LNCaP clone FGC (cell line): Measurements from ENCODE around the gene NELL1.

Experiments
- DNase-seq: peaks from one replicate; pipeline ENCODE4 v3.0.0-alpha.2; 2011; ENCODE audit warnings: low read depth
- H3K4me3 ChIP-seq: 2 replicates; pipeline ENCODE4 v1.5.1; 2011; ENCODE audit warnings: mild to moderate bottlenecking, low read depth, low read length, control low read depth
- TF ChIP-seq, protein P1 (sequence below): IDR thresholded peaks from 2 replicates; pipeline ENCODE4 v1.5.1; 2012; ENCODE audit warnings: mild to moderate bottlenecking; ENCODE audit not compliant: control insufficient read depth, insufficient read depth; ENCODE audit errors: extremely low read depth

NELL1 gene

DNA sequence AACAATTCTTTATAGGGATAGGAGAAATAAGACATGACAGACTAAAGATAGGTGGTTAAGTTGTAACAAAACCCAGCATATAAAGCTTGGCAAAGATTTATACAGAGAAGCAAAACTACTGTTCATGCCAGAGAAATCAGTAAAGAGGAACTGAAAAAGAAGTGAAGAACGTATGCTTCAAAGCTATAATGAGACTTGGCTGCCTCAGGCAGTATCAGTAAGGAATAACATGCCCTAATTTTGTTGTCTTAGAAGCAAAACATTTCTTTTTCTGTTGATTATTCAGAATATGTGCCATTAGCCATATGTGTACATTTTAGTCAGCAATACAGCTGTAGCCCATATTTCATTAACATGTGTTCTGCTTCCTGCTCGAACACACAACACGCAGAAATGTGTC lies 403.2 kb downstream of the NELL1 start:
- TF ChIP-seq, protein P1, sequence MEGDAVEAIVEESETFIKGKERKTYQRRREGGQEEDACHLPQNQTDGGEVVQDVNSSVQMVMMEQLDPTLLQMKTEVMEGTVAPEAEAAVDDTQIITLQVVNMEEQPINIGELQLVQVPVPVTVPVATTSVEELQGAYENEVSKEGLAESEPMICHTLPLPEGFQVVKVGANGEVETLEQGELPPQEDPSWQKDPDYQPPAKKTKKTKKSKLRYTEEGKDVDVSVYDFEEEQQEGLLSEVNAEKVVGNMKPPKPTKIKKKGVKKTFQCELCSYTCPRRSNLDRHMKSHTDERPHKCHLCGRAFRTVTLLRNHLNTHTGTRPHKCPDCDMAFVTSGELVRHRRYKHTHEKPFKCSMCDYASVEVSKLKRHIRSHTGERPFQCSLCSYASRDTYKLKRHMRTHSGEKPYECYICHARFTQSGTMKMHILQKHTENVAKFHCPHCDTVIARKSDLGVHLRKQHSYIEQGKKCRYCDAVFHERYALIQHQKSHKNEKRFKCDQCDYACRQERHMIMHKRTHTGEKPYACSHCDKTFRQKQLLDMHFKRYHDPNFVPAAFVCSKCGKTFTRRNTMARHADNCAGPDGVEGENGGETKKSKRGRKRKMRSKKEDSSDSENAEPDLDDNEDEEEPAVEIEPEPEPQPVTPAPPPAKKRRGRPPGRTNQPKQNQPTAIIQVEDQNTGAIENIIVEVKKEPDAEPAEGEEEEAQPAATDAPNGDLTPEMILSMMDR = no peak
- H3K4me3 ChIP-seq = no peak overlapping the region
- DNase-seq = no peak

GRCh38 chr11:21082853-21083252 lies 413.5 kb downstream of the NELL1 start:
- no peak overlapping the region for H3K4me3 ChIP-seq
- TF ChIP-seq, protein P1 = no peak
- no peak for DNase-seq

DNA sequence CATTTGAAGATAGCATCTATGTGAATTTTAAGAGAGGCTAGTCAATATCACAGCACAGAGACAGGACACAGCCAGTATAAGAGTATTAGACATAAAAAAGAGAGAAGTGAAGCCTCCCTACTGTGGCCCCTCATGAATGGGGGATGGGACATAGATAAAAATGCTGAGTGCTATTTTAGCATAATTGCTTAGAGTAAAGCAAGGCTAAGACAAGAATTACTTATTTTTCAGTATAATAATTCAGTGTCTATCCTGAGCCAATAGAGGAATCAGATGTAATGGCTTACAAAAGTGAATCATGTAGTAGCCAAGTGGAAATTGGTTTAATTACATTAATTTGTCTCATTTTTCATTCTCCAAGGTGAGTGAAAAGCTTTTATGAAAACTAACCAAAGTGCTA lies 419.5 kb downstream of the NELL1 start:
- H3K4me3 ChIP-seq = no peak overlapping the region
- TF ChIP-seq, protein P1 = no peak
- no peak for DNase-seq

DNA sequence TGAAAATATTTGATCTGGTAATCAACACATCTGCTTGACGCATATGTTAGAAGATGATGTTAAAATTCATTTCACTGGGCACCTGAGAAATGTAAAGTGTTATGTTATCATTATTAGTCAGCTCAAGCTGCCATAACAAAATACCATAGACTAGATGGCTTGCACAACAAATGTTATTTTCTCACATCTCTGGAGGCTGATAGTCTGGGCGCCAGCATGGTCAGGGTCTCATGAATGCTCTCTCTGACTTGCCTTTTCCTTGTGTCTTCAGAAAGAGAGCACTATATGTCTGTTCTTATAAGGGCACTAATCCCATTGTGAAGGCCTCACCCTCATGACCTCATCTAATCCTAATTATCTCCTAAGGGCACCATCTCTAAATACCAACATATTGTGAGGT lies 435.3 kb downstream of the NELL1 start:
- TF ChIP-seq, protein P1 = no peak
- no peak for DNase-seq
- no peak overlapping the region for H3K4me3 ChIP-seq

DNA sequence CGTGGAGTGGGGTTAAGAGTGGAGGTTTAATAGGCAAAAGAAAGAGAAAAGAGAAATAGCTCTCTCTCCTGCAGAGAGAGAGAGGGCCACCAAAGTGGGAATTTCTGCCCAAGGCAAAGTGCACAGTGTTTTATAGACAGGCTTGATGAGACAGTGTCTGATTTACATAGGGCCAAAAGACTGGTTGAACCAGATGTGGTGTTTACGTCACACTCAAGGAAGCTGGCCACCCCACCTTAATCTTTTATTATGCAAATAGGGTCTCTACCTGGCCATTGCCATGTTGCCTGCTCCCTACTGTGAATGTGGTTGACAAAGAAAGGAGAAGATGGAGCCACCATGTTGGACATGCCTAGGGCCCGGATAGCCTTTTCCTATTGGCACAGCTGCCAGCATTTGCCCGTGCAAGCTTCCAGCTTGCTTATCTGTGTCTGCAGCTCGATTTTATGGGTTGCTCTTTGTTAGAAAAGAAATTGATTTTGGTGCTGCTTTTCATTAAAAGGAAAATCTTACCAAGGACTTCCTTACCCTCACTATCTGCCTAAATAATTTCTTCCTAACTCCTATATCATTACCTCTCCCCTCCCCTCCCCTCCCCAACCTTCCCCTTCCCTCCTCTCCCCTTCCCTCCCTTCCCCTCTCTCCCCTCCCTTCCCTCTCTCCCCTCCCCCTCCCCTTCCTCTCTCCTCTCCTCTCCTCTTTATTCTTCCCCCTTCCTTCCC lies 436.0 kb downstream of the NELL1 start:
- no peak overlapping the region for H3K4me3 ChIP-seq
- DNase-seq = no peak
- TF ChIP-seq, protein P1 = no peak

GRCh38 chr11:21109341-21109740 lies 440.0 kb downstream of the NELL1 start:
- no peak for DNase-seq
- TF ChIP-seq, protein P1 = no peak
- no peak overlapping the region for H3K4me3 ChIP-seq

- DNase-seq = no peak
- no peak overlapping the region for H3K4me3 ChIP-seq
- TF ChIP-seq, protein P1 = no peak
Measured at GRCh38 chr11:21110415-21110814, 441.0 kb downstream of the NELL1 start.
